AG04449 (cell line): ENCODE measurements around the gene PPM1K.

Experiments used
- CTCF ChIA-PET: fragments of 350-600 bp; formaldehyde crosslinking; extraction: SDS; loops from one replicate; lab custom pipeline; 2021; ENCODE audit warnings: antibody characterized with exemption; lab: Yijun Ruan, JAX
- POLR2A ChIA-PET: fragments of 400-600, 350-600 bp; formaldehyde crosslinking; extraction: SDS; loops from one replicate; lab custom pipeline; 2020; ENCODE audit warnings: antibody characterized with exemption, inconsistent platforms; lab: Yijun Ruan, JAX
- DNase-seq: peaks from one replicate; pipeline ENCODE4 v3.0.0-alpha.2; 2010; ENCODE audit warnings: low read depth, low spot score
- H3K4me3 ChIP-seq: 2 replicates; pipeline ENCODE4 v1.5.1; 2011; ENCODE audit warnings: low read depth, mild to moderate bottlenecking, control low read depth, low read length
- TF ChIP-seq, protein P1 (sequence below): IDR thresholded peaks from one replicate; pipeline ENCODE4 v1.5.1; 2011; ENCODE audit warnings: mild to moderate bottlenecking, moderate library complexity, low read length, control low read depth, inconsistent platforms; ENCODE audit not compliant: insufficient read depth; ENCODE audit errors: missing control alignments

Gene PPM1K

GRCh38 chr4:88296413-88297211 is 12.3 kb upstream of the PPM1K start:
- CTCF ChIA-PET = no interaction called here
- POLR2A ChIA-PET = interaction anchor here (0.7 kb wide), 1 partner anchor 12 kb away, joined by 10 read pairs; the partner anchor contains the start of gene PPM1K
- H3K4me3 ChIP-seq = no peak overlapping the region
- TF ChIP-seq, protein P1, sequence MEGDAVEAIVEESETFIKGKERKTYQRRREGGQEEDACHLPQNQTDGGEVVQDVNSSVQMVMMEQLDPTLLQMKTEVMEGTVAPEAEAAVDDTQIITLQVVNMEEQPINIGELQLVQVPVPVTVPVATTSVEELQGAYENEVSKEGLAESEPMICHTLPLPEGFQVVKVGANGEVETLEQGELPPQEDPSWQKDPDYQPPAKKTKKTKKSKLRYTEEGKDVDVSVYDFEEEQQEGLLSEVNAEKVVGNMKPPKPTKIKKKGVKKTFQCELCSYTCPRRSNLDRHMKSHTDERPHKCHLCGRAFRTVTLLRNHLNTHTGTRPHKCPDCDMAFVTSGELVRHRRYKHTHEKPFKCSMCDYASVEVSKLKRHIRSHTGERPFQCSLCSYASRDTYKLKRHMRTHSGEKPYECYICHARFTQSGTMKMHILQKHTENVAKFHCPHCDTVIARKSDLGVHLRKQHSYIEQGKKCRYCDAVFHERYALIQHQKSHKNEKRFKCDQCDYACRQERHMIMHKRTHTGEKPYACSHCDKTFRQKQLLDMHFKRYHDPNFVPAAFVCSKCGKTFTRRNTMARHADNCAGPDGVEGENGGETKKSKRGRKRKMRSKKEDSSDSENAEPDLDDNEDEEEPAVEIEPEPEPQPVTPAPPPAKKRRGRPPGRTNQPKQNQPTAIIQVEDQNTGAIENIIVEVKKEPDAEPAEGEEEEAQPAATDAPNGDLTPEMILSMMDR = no peak
- DNase-seq = no peak

GRCh38 chr4:88295656-88296055 is 11.3 kb upstream of the PPM1K start:
- DNase-seq = no peak
- no peak overlapping the region for H3K4me3 ChIP-seq
- ChIA-PET POLR2A (interaction anchor here (0.7 kb wide), 1 partner anchor 11 kb away, joined by 10 read pairs; the partner anchor contains the start of gene PPM1K), CTCF (no interaction called here)
- TF ChIP-seq, protein P1 = no peak

- no peak for DNase-seq
- CTCF ChIA-PET = interaction anchor here (0.9 kb wide), 1 partner anchor 224 kb away, joined by 4 read pairs; no protein-coding TSS in a partner anchor
- TF ChIP-seq, protein P1 = no peak
- POLR2A ChIA-PET = no interaction called here
- H3K4me3 ChIP-seq = no peak overlapping the region
These were observed 6.6 kb upstream of the PPM1K start for GRCh38 chr4:88291003-88291402.

DNA sequence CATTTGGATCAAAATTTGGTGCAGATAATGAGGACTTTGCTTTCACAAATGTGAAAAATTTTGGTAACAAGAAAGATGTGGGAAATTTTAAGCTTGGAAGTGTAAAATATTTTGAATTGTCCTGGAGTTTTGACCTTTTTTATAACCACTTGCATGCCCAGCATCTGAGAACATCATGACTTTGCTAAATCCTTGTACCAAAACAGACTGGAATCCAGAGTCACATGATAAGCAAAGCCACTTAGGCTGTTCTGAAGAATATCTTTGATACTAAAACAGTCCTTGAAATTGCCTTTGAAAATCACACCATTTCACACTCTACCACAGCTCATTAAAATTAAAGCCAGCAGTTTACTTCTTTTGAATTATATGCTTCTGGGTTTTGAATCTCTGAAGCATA is 2.5 kb upstream of the PPM1K start:
- ChIA-PET CTCF (interaction anchor here (1.4 kb wide), 1 partner anchor 9 kb away, joined by 3 read pairs; no protein-coding TSS in a partner anchor), POLR2A (no interaction called here)
- no peak overlapping the region for H3K4me3 ChIP-seq
- TF ChIP-seq, protein P1 = no peak
- no peak for DNase-seq

- TF ChIP-seq, protein P1 = no peak
- CTCF ChIA-PET = interaction anchor here (0.9 to 2.3 kb wide), 3 partner anchors 63 to 216 kb away, joined by 3 to 6 read pairs (median 4); no protein-coding TSS in a partner anchor
- no peak for DNase-seq
- POLR2A ChIA-PET = interaction anchor here (0.5 to 0.9 kb wide), 2 partner anchors 238 to 1481 kb away, joined by 3 read pairs; partner anchors contain the start of gene PYURF
- peak overlapping the region; percentile 65 for H3K4me3 ChIP-seq
These were observed 883 bp upstream of the PPM1K start for GRCh38 chr4:88285235-88285653.
